Right lobe of liver (tissue), 4 donors: Measurements from ENCODE around the gene POLG.

ENCODE experiments used
- POLR2A ChIP-seq: fragments of 450-650 bp; IDR thresholded peaks from one replicate; pipeline ENCODE4 v1.6.1; 2017; ENCODE audit warnings: antibody characterized with exemption, mild to moderate bottlenecking
- TF ChIP-seq, protein P1 (sequence below), 4 donors: fragments of 200-600 bp in 3 of 4; fragments of 450-650 bp in 1 of 4; IDR thresholded peaks; one replicate each; pipeline versions ENCODE4 v1.5.1 to v1.8.0; 2016 to 2022; ENCODE audit warnings: antibody characterized with exemption in 4 of 4, mild to moderate bottlenecking in 2 of 4
- donor health status: DM: no; HTN: no; CAD: no.
- donor health status: DM: no; HTN: no; CAD: no.
- donor health status: DM: no; HTN: yes; CAD: no.

DNA sequence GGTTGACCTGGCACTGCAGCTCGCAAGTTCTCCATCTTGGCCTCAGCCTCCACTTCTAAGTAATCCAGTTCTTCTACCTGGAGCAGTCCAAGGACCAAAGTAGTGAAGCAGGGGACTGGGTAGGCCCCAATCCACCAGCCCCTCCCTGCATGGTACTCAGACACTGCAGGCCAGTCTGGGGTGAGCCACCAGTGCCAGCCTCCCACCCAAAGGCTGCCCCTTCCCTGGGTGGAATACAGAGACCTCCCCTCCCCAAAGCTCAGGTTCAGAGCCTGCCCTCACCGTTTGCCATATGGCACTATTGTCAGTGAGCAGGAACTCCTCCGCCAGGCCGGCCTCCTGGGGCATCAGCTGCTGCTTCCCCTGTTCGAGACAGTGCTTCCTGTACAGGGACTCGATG, 10.8 kb downstream of the POLG start:
- no peak for TF ChIP-seq POLR2A
- TF ChIP-seq, protein P1, sequence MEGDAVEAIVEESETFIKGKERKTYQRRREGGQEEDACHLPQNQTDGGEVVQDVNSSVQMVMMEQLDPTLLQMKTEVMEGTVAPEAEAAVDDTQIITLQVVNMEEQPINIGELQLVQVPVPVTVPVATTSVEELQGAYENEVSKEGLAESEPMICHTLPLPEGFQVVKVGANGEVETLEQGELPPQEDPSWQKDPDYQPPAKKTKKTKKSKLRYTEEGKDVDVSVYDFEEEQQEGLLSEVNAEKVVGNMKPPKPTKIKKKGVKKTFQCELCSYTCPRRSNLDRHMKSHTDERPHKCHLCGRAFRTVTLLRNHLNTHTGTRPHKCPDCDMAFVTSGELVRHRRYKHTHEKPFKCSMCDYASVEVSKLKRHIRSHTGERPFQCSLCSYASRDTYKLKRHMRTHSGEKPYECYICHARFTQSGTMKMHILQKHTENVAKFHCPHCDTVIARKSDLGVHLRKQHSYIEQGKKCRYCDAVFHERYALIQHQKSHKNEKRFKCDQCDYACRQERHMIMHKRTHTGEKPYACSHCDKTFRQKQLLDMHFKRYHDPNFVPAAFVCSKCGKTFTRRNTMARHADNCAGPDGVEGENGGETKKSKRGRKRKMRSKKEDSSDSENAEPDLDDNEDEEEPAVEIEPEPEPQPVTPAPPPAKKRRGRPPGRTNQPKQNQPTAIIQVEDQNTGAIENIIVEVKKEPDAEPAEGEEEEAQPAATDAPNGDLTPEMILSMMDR (IDR thresholded peaks at IDR 0.05) = no peak
